ENCODE results near the gene DEPP1.

The DEPP1 gene

DNA sequence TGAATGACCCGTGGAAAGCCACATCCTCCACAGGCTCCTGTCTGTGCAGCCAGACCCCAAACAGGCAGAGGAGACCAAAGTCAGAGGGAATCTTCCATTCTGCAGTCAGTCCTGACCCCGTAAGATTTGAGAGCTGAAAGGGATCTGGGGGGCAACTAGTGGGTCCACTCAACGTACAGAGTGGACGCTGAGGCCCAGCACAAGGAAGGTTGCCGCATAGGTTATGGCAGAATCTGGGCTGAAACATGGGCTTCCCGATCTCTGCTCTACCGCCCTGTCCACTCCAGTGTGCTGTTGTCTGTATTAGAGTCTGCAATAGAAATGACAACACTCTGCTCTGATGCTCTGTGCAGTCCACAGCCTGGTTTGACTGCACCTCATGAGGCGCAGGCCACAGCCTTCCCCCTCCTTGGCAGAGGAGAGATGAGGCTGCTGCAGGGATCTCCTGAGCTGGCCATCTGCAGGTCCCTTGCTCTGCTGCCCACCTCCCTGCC, 14.2 kb upstream of the DEPP1 start:
- no peak overlapping the region for H3K27ac ChIP-seq
- TF ChIP-seq, protein P1, sequence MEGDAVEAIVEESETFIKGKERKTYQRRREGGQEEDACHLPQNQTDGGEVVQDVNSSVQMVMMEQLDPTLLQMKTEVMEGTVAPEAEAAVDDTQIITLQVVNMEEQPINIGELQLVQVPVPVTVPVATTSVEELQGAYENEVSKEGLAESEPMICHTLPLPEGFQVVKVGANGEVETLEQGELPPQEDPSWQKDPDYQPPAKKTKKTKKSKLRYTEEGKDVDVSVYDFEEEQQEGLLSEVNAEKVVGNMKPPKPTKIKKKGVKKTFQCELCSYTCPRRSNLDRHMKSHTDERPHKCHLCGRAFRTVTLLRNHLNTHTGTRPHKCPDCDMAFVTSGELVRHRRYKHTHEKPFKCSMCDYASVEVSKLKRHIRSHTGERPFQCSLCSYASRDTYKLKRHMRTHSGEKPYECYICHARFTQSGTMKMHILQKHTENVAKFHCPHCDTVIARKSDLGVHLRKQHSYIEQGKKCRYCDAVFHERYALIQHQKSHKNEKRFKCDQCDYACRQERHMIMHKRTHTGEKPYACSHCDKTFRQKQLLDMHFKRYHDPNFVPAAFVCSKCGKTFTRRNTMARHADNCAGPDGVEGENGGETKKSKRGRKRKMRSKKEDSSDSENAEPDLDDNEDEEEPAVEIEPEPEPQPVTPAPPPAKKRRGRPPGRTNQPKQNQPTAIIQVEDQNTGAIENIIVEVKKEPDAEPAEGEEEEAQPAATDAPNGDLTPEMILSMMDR (IDR thresholded peaks at IDR 0.05): no peak
- TF ChIP-seq ZFX (IDR thresholded peaks at IDR 0.05; ENCODE audit: borderline replicate concordance): no peak

DNA sequence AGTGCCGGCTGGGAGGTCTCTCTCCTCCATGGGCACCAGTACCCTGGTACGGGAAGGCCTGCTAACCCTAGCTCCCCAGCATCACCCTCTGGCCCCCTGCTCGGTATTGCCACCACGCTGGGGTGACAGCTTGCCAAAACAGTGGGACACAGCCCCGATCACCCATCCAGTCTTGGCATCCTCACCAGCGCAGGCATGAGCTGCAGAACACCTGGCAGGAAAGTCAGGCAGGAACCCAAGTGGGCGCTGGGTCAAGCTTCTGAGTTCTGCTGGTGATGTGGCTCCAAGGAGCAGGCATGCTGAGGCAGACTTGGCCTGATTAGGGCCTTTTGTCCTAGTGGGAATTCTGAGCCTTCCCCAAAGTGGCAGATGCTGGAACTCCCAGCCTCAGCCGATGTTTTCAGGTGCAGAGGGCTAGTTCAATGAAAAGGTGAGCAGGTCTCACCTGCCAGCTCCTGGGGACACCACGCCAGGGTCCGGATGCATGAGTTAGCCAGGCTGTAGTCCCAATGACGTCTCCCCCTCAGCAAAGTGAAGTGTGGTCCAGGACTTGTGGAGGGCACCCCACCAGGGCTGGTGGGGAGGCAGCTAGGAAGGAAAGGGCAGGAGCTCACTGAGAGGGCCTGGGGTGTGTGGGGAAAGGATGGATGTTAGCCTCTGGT, 13.6 kb upstream of the DEPP1 start:
- no peak overlapping the region for H3K27ac ChIP-seq
- no peak for TF ChIP-seq ZFX (IDR thresholded peaks at IDR 0.05; ENCODE audit: borderline replicate concordance)
- TF ChIP-seq, protein P1 (IDR thresholded peaks at IDR 0.05): no peak

DNA sequence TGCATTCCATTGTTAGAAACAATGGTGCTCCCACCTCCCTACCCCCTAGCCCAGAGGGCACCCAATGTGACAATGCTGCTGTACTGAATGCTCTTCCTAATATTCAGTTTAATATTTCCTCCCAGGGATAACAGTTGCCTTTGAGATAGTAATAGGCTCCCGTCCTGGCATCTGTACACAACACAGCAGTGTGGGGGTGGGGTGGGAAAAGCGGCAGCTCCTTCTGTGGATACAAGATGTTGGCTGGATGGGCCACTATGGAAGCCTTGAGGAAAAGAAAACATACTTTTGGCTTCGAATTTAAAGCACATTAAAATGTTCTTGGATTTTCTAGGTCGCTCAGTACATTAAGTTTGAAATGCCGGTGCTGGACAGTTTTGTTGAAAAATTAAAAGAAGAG, 13.0 kb upstream of the DEPP1 start:
- TF ChIP-seq ZFX (IDR thresholded peaks at IDR 0.05; ENCODE audit: borderline replicate concordance): no peak
- TF ChIP-seq, protein P1 (IDR thresholded peaks at IDR 0.05): no peak
- no peak overlapping the region for H3K27ac ChIP-seq

DNA sequence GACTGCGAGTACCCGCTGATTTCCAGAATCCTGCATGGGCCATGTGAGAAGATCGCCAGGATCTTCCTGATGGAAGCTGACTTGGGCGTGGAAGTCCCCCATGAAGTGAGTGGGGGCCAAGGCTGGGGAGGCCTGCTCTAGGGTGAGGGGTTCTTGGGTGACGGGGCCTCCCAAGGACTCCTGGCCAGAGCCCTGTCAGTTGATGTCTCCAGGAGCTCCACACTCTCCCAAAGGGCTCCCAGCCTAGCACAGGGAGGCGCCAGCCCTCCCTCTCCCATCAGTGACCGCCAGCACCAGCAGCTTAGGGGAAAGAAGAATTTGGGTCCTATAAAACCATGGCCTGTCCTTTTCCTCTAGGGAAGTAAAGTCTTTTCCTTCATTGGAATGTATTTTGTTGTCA, 12.4 kb upstream of the DEPP1 start:
- H3K27ac ChIP-seq: no peak overlapping the region
- TF ChIP-seq ZFX (IDR thresholded peaks at IDR 0.05; ENCODE audit: borderline replicate concordance): no peak
- TF ChIP-seq, protein P1 (IDR thresholded peaks at IDR 0.05): no peak

DNA sequence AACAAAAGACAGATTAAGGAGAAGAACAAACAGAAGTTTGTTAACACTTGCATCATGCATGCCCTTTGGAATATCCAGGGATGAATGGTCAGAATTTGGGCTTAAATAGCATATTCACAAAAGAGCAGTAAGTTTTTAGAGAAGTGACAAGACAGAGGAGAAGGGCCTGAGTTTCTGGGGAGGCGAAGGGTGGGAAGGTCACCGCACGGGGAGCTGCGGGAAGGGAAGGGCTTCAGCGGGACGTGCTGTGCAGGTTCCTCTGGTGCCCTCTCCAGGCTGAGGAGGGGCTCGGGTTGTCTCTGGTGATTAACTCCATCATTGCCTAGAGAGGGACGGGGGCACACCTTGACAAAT, 11.7 kb upstream of the DEPP1 start:
- H3K27ac ChIP-seq: no peak overlapping the region

DNA sequence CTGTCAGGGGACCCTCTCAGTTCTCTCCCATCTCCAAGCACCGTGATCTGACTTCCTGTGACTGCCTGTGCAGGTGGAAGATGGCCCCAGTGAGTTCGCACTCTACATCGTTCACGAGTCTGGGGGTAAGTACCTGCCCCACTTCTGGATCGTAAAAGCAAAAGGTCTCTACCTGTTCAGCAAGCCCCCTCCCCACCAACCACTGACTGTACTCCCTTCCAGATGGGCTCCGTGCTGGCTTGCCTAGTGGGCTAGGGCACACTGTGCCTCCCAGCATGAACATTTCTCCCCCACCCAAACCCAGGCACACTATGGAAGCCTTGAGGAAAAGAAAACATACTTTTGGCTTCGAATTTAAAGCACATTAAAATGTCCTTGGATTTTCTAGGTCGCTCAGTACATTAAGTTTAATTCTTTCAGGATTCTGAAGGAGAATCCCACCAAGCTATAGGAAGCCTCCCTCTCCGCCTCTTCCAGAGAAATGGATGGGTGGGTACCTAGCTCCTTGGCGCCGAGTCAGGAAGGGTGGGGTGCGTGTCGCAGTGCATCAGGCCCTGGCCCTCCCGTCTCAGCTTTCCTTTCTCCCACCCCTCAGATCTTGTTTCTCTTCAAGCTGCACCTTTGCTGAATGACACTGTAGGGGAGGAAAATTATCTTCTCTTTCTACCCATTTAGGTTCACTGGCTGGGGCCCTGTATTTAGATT, 11.1 kb upstream of the DEPP1 start:
- TF ChIP-seq ZFX (IDR thresholded peaks at IDR 0.05; ENCODE audit: borderline replicate concordance): no peak
- TF ChIP-seq, protein P1 (IDR thresholded peaks at IDR 0.05): no peak
- no peak overlapping the region for H3K27ac ChIP-seq

More for the DNA sequence above, 11.7 kb upstream of the DEPP1 start:
- no peak for TF ChIP-seq ZFX (IDR thresholded peaks at IDR 0.05; ENCODE audit: borderline replicate concordance)
- TF ChIP-seq, protein P1 (IDR thresholded peaks at IDR 0.05): 0 out of 2 replicates have a peak, but pooled peaks have one; percentile 8

DNA sequence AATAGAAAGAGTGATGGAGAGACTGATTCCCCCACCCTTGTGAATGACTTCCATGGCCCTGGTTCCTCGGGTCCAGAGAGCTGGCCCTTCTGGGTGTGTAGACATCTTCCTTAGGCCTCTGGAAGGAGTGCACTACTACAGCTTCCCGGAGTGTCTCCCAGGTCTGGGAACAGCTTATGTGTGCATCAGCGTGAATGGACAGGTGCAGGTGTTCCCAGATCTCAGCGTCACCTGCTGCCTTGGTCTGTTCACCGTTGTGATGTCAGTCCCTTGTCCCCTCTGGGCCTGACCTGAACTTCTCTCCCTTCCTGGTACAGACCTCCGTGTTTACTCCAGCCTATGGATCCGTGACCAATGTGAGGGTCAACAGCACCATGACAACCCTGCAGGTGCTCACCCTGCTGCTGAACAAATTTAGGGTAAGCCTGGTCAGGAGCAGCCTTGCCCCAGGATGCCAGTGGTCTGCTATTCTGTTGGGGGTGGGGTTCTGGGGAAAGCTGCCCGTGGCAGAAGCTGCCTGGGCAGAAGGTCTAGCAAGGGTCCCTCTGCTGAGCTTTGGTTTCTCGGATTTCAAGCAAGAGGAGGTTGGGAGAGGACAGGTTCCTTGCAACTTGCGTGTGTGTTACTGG, 10.5 kb upstream of the DEPP1 start:
- TF ChIP-seq ZFX (IDR thresholded peaks at IDR 0.05; ENCODE audit: borderline replicate concordance): no peak
- TF ChIP-seq, protein P1 (IDR thresholded peaks at IDR 0.05): no peak
- no peak overlapping the region for H3K27ac ChIP-seq

Data from 22Rv1 (cell line).